GM12878 (cell line): Measurements from ENCODE around the gene KIF11. TPM values are rescaled to one million over a fixed set of nuclear protein-coding genes. Genes with fewer than 3 reads are reported as not detected.

Experiments used
- CEBPB ChIP-seq, 2 experiments: fragments of 150-350 bp in 1 of 2; IDR thresholded peaks; 2 replicates each; pipeline ENCODE4 v1.6.1; 2012 to 2014; ENCODE audit warnings: low read depth in 2 of 2, low read length in 2 of 2, borderline replicate concordance in 1 of 2, inconsistent platforms in 1 of 2
- E2F4 ChIP-seq: IDR thresholded peaks from 2 replicates; pipeline ENCODE4 v1.6.1; 2012; ENCODE audit warnings: low read depth, low read length, improper control_type of control experiment
- ESRRA ChIP-seq: IDR thresholded peaks from 2 replicates; pipeline ENCODE4 v1.6.1; 2012; ENCODE audit warnings: mild to moderate bottlenecking, low read length, improper control_type of control experiment
- IRF3 ChIP-seq: fragments of 450-650 bp; IDR thresholded peaks from 2 replicates; pipeline ENCODE4 v1.6.1; 2014; ENCODE audit warnings: mild to moderate bottlenecking
- PRDM15 ChIP-seq: fragments of 450-650 bp; formaldehyde crosslinking; IDR thresholded peaks from 2 replicates; pipeline ENCODE4 v1.4.0; 2020; ENCODE audit warnings: mild to moderate bottlenecking, moderate library complexity
- SKIL ChIP-seq: fragments of 450-650 bp; IDR thresholded peaks from 2 replicates; pipeline ENCODE4 v1.6.1; 2017; ENCODE audit warnings: mild to moderate bottlenecking, low read depth, inconsistent platforms; ENCODE audit not compliant: poor library complexity, severe bottlenecking
- SMAD1 ChIP-seq: fragments of 450-650 bp; IDR thresholded peaks from 2 replicates; pipeline ENCODE4 v1.6.1; 2018; ENCODE audit warnings: mild to moderate bottlenecking, low read depth; ENCODE audit not compliant: partially characterized antibody
- YBX1 ChIP-seq: fragments of 450-650 bp; IDR thresholded peaks from 2 replicates; pipeline ENCODE4 v1.6.1; 2016; ENCODE audit warnings: antibody characterized with exemption
- ZNF24 ChIP-seq: fragments of 450-650 bp; IDR thresholded peaks from 2 replicates; pipeline ENCODE4 v1.6.1; 2017; ENCODE audit warnings: antibody characterized with exemption, mild to moderate bottlenecking
- polyA plus RNA-seq, 11 experiments: library from polyadenylated mRNA; depleted of rRNA in 4 of 11; unstranded in 6 of 11; stranded (reverse) in 5 of 11; fragments of >200 nt; fragmentation: Nextera tagmentation in 4 of 11; fragmentation: Illumina TruSeq in 1 of 11; extraction: Ambion mirVana in 4 of 11; extraction: Trizol in 1 of 11; gene quantifications; 1 replicate in 1 of 11; 2 replicates in 10 of 11; pipeline versions ENCODE4 v1.2.1 to v1.2.3, GENCODE V29; 2011 to 2016; ENCODE audit warnings: inconsistent platforms in 2 of 11, missing spikeins in 2 of 11, low read depth in 1 of 11
- total RNA-seq, 4 experiments: library from RNA; depleted of rRNA in 3 of 4; stranded (reverse); fragments of >200 nt in 3 of 4; fragmentation: Illumina TruSeq in 1 of 4; extraction: Trizol in 1 of 4; gene quantifications; 2 replicates each; pipeline versions ENCODE4 v1.2.1 to v1.2.3, GENCODE V29; 2013 to 2021

Gene KIF11
- total and polyA plus RNA-seq, 10 of the 15 experiments (the other 5 are each of a cell fraction or from before 2014, with no cell fraction given) = 14.1 to 79.8 (median 41.9) TPM

GRCh38 chr10:92629945-92630344 lies 37.0 kb downstream of the KIF11 start (continued):
- TF ChIP-seq PRDM15 (CRISPR knock-in tag) (no peak), YBX1 (no peak), SMAD1 (no peak), ESRRA (no peak), E2F4 (no peak), CEBPB (IDR thresholded peaks at IDR 0.05; ENCODE audit: borderline replicate concordance in 1 of 2, low read depth in 2 of 2, low read length in 2 of 2) (no peak), IRF3 (no peak), SKIL (no peak), ZNF24 (no peak)
